Measurements from ENCODE around the gene VEGFC. TPM values are rescaled to one million over a fixed set of nuclear protein-coding genes. Genes with fewer than 3 reads are reported as not detected.

Gene VEGFC
- total RNA-seq, 1 experiment from 2014 or later = not detected

- H3K27ac ChIP-seq (ENCODE audit: low read depth, low read length) = no peak overlapping the region
- H3K9me3 ChIP-seq (ENCODE audit: control insufficient read depth in 1 of 2, insufficient read depth in 1 of 2, low read depth in 1 of 2, low read length in 2 of 2) = no peaks in the 10 kb centered on the region
- H3K36me3 ChIP-seq (ENCODE audit: control insufficient read depth in 1 of 2, insufficient read depth in 2 of 2, low read length in 2 of 2) = no peaks in the 10 kb centered on the region
- TF ChIP-seq YY1 (IDR thresholded peaks at IDR 0.05; ENCODE audit: extremely low read depth, insufficient replicate concordance, low read depth, low read length) (no peak), POLR2A (IDR thresholded peaks at IDR 0.05; ENCODE audit: borderline replicate concordance, extremely low read depth, insufficient read depth, insufficient read length) (no peak), REST (IDR thresholded peaks at IDR 0.05; ENCODE audit: low read depth) (no peak), ZNF274 (IDR thresholded peaks at IDR 0.05; ENCODE audit: low read depth, low read length) (no peak), ATF3 (IDR thresholded peaks at IDR 0.05) (no peak), EZH2 (IDR thresholded peaks at IDR 0.05) (no peak), MAX (IDR thresholded peaks at IDR 0.05) (no peak), TCF7L2 (IDR thresholded peaks at IDR 0.05; ENCODE audit: borderline replicate concordance, extremely low read depth, insufficient read depth, insufficient read length) (no peak), FOSL1 (IDR thresholded peaks at IDR 0.05; ENCODE audit: low read depth) (no peak), CEBPB (IDR thresholded peaks at IDR 0.05; ENCODE audit: low read depth) (no peak), CBX3 (IDR thresholded peaks at IDR 0.05; ENCODE audit: low read depth) (no peak), ELF1 (IDR thresholded peaks at IDR 0.05; ENCODE audit: borderline replicate concordance, low read depth) (no peak), ZFX (IDR thresholded peaks at IDR 0.05) (no peak), POLR2AphosphoS5 (IDR thresholded peaks at IDR 0.05; ENCODE audit: low read depth, low read length) (no peak), CTCF (IDR thresholded peaks at IDR 0.05 in 2 of 3, conservative IDR thresholded peaks at IDR 0.05 in 1 of 3; ENCODE audit: borderline replicate concordance in 1 of 3, insufficient read depth in 1 of 3, low read depth in 2 of 3, low read length in 2 of 3) (no peak), RAD21 (IDR thresholded peaks at IDR 0.05; ENCODE audit: low read depth) (no peak), EGR1 (IDR thresholded peaks at IDR 0.05; ENCODE audit: low read depth) (no peak), SRF (IDR thresholded peaks at IDR 0.05; ENCODE audit: low read depth) (no peak), ZBTB33 (IDR thresholded peaks at IDR 0.05; ENCODE audit: extremely low read depth, insufficient replicate concordance, low read length) (no peak), JUND (IDR thresholded peaks at IDR 0.05) (no peak)
- RAD21 ChIA-PET (ENCODE audit: low non-redundant PET in 1 of 2, low total read pairs in 2 of 2, uncharacterized antibody in 2 of 2, unreplicated experiment in 2 of 2) = no interaction called here
- POLR2A ChIA-PET = no interaction called here
- H4K20me1 ChIP-seq (ENCODE audit: insufficient read depth) = no peaks in the 10 kb centered on the region
- no peak overlapping the region for H3K9ac ChIP-seq (ENCODE audit: low read length)
- H3K4me1 ChIP-seq (ENCODE audit: control insufficient read depth in 1 of 2, insufficient read depth in 2 of 2, low read length in 2 of 2) = no peaks in the 10 kb centered on the region
- H3K9me2 ChIP-seq (ENCODE audit: insufficient read depth) = no peaks in the 10 kb centered on the region
- CTCF ChIA-PET = no interaction called here
- H3K27me3 ChIP-seq (ENCODE audit: insufficient read depth, low read length) = no peaks in the 10 kb centered on the region
- no peak overlapping the region for H2AFZ ChIP-seq (ENCODE audit: low read depth, low read length, poor library complexity, severe bottlenecking)
- no peak for ATAC-seq
- no peak overlapping the region for H3K4me3 ChIP-seq (replicated peaks in 1 of 2; ENCODE audit: low read depth in 1 of 2, low read length in 2 of 2)
- no peaks in the 10 kb centered on the region for H3K79me2 ChIP-seq (ENCODE audit: insufficient read depth, low read length)
- DNase-seq (ENCODE audit: low read depth, low spot score) = no peak
- no TSS peak for BruUV-seq (replicated peaks)
- intact Hi-C loops (cut with micrococcal nuclease) = no loop called here
- H3K4me2 ChIP-seq (ENCODE audit: low read length) = no peak overlapping the region
These were observed 65.9 kb downstream of the VEGFC start for GRCh38 chr4:176726803-176727202.

All from HCT116 (cell line).